IMR-90 (cell line): ENCODE data around the gene IL1RAPL1.

ENCODE experiments used
- BHLHE40 ChIP-seq: fragments of 150-350 bp; IDR thresholded peaks from 2 replicates; pipeline ENCODE4 v1.6.1; 2016; ENCODE audit warnings: mild to moderate bottlenecking, low read depth, low read length
- FOS ChIP-seq: fragments of 150-350 bp; IDR thresholded peaks from 2 replicates; pipeline ENCODE4 v1.6.1; 2016; ENCODE audit warnings: low read depth, low read length
- MAZ ChIP-seq: IDR thresholded peaks from 2 replicates; pipeline ENCODE4 v1.6.1; 2012; ENCODE audit warnings: low read depth, mild to moderate bottlenecking, low read length, improper control_type of control experiment, moderate library complexity, borderline replicate concordance
- POLR2A ChIP-seq: IDR thresholded peaks from 2 replicates; pipeline ENCODE4 v1.6.1; 2012; ENCODE audit warnings: mild to moderate bottlenecking, low read depth, low read length
- RAD21 ChIP-seq: IDR thresholded peaks from 2 replicates; pipeline ENCODE4 v1.6.1; 2012; ENCODE audit warnings: low read length, improper control_type of control experiment
- TF ChIP-seq, protein P1 (sequence below): conservative IDR thresholded peaks from 2 replicates; pipeline ENCODE4 v1.5.1; 2012; ENCODE audit warnings: mild to moderate bottlenecking, low read depth, low read length, improper control_type of control experiment
- TF ChIP-seq, protein P2 (sequence below): fragments of 150-350 bp; IDR thresholded peaks from 2 replicates; pipeline ENCODE4 v1.6.1; 2017; ENCODE audit warnings: mild to moderate bottlenecking, antibody characterized with exemption, low read length, low read depth

DNA sequence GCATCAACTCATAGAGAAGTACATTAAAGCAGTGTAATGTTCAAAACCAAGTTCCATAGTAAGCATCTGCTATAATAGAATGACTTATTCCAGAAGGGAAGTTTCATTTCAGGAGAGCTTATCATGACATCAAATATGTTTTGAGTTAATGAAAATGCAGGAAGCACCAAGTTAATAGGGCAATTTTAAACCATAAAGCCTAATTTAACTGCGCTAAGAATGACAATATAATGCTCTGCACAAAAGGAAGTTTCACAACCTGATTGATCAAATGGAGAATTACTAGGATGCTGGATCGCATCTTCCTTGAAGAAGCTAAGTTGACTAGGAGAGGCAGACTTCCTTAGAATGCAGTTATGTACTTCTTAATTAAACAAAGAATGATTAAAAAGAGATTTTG is 1211.2 kb downstream of the IL1RAPL1 start:
- TF ChIP-seq RAD21, result no peak
- no peak for TF ChIP-seq POLR2A
- TF ChIP-seq BHLHE40, result no peak
- TF ChIP-seq FOS, result no peak
- TF ChIP-seq, protein P1, sequence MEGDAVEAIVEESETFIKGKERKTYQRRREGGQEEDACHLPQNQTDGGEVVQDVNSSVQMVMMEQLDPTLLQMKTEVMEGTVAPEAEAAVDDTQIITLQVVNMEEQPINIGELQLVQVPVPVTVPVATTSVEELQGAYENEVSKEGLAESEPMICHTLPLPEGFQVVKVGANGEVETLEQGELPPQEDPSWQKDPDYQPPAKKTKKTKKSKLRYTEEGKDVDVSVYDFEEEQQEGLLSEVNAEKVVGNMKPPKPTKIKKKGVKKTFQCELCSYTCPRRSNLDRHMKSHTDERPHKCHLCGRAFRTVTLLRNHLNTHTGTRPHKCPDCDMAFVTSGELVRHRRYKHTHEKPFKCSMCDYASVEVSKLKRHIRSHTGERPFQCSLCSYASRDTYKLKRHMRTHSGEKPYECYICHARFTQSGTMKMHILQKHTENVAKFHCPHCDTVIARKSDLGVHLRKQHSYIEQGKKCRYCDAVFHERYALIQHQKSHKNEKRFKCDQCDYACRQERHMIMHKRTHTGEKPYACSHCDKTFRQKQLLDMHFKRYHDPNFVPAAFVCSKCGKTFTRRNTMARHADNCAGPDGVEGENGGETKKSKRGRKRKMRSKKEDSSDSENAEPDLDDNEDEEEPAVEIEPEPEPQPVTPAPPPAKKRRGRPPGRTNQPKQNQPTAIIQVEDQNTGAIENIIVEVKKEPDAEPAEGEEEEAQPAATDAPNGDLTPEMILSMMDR, result no peak
- TF ChIP-seq MAZ, result no peak
- TF ChIP-seq, protein P2, sequence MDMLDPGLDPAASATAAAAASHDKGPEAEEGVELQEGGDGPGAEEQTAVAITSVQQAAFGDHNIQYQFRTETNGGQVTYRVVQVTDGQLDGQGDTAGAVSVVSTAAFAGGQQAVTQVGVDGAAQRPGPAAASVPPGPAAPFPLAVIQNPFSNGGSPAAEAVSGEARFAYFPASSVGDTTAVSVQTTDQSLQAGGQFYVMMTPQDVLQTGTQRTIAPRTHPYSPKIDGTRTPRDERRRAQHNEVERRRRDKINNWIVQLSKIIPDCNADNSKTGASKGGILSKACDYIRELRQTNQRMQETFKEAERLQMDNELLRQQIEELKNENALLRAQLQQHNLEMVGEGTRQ, result no peak
